Panc1 (cell line): ENCODE data around the gene TRAK2.

Experiments
- CTCF ChIP-seq: fragments of 450-650 bp; IDR thresholded peaks from 2 replicates; pipeline ENCODE4 v1.5.1; 2017; ENCODE audit warnings: mild to moderate bottlenecking
- POLR2AphosphoS5 ChIP-seq: IDR thresholded peaks from 2 replicates; pipeline ENCODE4 v1.6.1; 2012; ENCODE audit warnings: mild to moderate bottlenecking, low read depth, low read length, moderate library complexity
- REST ChIP-seq, 2 experiments: IDR thresholded peaks; 2 replicates each; pipeline ENCODE4 v1.6.1; 2011 to 2012; ENCODE audit warnings: low read depth in 2 of 2, control low read depth in 1 of 2, low read length in 1 of 2, mild to moderate bottlenecking in 1 of 2, moderate library complexity in 1 of 2; ENCODE audit not compliant: insufficient read depth in 1 of 2
- SIN3A ChIP-seq: IDR thresholded peaks from 2 replicates; pipeline ENCODE4 v1.6.1; 2012; ENCODE audit warnings: low read depth, mild to moderate bottlenecking, low read length, moderate library complexity, borderline replicate concordance; ENCODE audit not compliant: insufficient read depth

DNA sequence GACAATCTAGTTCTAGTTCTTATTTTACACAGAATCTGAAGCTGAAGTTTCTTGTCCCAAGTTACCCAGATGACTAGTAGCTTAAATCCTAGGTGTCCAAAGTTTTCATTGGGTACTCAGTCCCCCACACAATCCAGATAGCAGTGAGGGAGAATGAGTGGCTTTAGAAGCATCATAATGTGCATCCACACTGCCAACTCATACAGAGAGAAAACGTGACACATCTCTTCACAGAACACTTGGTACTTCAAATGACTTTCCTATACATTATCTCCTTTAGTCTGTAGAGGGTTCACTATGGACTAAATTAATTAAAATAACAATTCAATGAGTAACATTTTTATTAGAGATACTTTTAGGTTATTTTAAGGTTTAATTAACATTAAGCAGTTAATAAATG is 45.5 kb upstream of the TRAK2 start:
- TF ChIP-seq CTCF (no peak), SIN3A (no peak), POLR2AphosphoS5 (no peak), REST (IDR thresholded peaks at IDR 0.05; ENCODE audit: insufficient read depth in 1 of 2, low read depth in 2 of 2, low read length in 1 of 2) (no peak)
